GM19023 (cell line): ENCODE data around the gene DDX10.
"Not testable (repeated sequence)": the region's sequence is repeated elsewhere in the genome, so short reads cannot be mapped to it uniquely, and the experiment has no call there.

ENCODE experiments used
- ATAC-seq: cut with Tn5 transposase; IDR thresholded peaks from one replicate; pipeline ENCODE4 v1.9.1; 2021; ENCODE audit warnings: mild to moderate bottlenecking, moderate library complexity; ENCODE audit not compliant: unreplicated experiment

Gene DDX10

GRCh38 chr11:108664730-108665525, at the start of gene DDX10:
Gene DDX10, plus strand, starts transcription at chr11:108665069. Its CDS starts 85 bp downstream, at chr11:108665154.
- ATAC-seq: peak; percentile 90

- ATAC-seq: no peak
Observed at GRCh38 chr11:108616549-108616948, 48.3 kb upstream of the DDX10 start.

- no peak for ATAC-seq
Observed at GRCh38 chr11:108617055-108617454, 47.8 kb upstream of the DDX10 start.

- no peak for ATAC-seq
Observed at GRCh38 chr11:108618529-108618928, 46.3 kb upstream of the DDX10 start.

DNA sequence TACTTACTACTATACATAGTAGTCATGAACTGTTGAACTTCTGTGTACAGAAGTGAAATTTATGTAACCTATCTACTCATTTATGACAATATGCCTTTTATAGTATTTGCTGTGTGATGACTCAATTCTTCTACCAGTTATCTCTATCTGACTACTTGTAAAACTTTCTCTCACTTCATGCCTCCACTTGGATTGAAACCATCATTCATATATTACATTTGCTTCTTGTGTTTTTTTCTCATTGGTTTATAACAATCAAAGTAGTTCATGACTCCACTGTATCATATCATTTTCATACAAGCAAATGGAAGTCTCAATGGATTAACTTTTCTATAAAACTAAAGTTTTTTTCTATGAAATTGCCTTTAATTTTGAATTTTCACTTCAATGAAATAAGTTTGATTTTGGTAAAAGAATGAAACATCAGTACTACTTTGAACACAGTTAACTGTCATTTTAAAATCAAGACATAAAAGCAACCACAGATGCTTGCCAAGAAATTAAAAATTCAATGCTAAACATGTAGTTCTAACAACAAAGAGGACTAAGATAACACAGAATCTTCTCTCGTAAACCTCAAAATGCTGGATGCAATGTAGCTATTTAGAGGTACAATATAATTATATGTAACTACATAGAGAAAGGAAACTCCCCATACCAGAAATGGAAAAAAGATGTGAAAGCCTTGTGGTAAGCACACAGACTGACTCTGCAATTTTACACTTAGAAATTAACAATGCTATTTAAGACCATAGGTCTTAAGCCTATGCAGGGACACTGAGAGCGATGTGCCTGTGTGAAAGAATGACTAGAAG, 43.7 kb upstream of the DDX10 start:
- ATAC-seq: peak; percentile 92

- ATAC-seq: no peak
Observed at GRCh38 chr11:108622341-108622740, 42.5 kb upstream of the DDX10 start.

GRCh38 chr11:108624196-108624925, 40.5 kb upstream of the DDX10 start:
- no peak for ATAC-seq

- no peak for ATAC-seq
Observed at GRCh38 chr11:108628326-108628725, 36.5 kb upstream of the DDX10 start.

DNA sequence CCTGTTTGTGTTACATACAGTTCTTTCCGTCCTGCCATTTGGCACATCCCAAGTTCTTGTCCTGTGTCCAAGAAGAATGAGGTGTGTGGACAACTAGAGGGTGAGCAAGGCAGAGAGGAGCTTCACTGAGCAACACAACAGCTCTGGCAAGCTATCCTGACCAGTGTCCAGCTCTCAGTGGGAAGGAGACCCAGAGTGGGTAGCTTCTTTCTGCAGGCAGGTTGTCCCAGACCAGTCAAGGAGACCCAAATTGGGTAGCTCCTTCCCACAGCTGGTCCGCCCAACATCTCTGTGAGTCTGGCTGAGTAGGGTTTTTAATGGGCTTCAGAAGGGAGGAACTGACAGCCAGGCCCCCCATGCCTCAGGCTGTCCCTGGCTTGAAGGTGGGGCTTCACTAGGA, 36.1 kb upstream of the DDX10 start:
- no peak for ATAC-seq

- ATAC-seq: no peak
Observed at GRCh38 chr11:108629274-108629673, 35.6 kb upstream of the DDX10 start.

- no peak for ATAC-seq
Observed at GRCh38 chr11:108632041-108632704, 32.7 kb upstream of the DDX10 start.

DNA sequence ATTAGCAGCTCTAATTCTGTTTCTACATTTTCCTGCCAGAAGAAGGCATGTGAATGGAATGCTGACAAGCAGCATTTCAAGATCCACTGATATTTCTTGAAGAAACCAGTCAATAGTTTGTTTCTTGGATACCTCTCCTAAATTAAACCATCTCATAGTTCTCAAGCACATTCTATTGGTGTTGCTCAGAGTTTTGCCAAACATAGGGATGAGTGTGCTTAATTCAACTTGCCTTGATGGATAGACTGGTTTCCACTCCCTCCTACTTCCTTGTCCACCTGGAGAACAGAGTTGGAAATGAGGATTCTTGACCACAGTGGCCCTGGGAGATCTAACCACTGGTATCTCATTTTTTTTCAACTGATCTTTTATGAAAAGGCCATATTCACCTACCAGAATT, 29.8 kb upstream of the DDX10 start:
- ATAC-seq: no peak

- no peak for ATAC-seq
Observed at GRCh38 chr11:108636222-108636621, 28.6 kb upstream of the DDX10 start.

DNA sequence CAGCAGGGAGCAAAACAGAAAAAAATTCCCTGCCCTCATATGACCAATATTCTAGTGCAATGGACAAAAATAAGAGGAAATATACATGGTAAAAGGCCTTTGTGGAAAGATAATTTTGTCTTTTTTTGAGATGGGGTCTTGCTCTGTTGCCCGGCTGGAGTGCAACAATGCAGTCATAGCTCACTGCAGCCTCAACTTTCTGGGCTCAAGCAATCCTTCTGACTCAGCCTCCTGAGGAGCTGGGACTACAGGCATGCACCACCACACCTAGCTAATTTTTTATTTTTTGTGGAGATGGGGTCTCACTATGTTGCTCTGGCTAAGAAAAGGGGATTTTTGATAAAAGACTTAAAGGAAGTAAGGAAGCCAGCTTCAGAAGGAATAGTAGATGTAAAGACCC, 25.7 kb upstream of the DDX10 start:
- no peak for ATAC-seq

DNA sequence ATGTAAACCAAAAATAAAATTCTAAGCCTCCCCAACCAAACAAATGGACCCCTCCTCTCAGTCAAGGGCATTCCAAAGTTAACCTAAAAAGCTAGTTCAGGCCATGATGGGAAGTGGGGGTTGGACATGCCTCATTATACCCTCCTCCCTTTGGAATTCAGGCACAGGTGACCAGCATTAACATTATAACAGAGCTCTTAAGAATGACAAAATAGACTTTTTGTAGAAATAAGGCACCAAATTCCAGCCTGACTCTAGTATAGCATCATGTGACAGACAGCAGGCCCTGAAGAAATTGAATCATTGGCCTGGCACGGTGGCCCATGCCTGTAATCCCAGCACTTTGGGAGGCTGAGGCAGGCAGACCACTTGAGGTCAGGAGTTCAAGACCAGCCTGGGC, 23.1 kb upstream of the DDX10 start:
- ATAC-seq: not testable (repeated sequence)

DNA sequence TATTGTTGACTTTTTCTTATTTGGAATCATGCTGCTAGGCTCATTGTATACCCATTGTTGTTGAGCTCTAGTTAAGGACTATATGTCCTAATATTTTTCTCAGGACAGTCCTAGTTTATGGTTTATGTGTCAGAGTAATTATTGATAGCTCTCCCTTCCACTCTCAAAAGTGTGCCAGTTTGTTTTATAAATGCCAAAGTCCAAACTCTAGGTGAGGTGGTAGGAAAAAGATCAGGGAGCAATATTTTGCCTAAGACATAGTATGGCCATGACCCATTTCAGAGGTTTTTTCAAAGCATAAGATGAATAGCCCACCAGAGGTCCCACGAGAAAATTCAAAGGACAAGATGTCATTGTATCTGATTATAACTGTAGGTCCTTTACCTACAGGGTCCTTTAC, 20.9 kb upstream of the DDX10 start:
- no peak for ATAC-seq

- ATAC-seq: no peak
Observed at GRCh38 chr11:108645970-108646369, 18.9 kb upstream of the DDX10 start.

DNA sequence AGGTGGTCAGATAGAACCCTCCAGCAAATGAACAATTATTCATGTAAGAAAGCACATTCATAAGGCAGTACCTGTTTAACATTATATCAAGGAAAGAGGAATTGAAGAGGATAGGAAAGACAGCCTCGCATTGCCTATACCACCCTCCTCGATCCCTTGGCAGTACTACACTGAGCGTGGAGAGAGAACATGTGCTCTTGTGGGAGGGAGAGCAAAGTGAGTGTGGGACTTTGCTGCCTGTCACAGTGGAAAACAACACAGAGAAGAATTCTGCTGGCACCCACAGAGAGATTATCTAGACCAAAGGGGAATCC, 17.5 kb upstream of the DDX10 start:
- ATAC-seq: no peak

DNA sequence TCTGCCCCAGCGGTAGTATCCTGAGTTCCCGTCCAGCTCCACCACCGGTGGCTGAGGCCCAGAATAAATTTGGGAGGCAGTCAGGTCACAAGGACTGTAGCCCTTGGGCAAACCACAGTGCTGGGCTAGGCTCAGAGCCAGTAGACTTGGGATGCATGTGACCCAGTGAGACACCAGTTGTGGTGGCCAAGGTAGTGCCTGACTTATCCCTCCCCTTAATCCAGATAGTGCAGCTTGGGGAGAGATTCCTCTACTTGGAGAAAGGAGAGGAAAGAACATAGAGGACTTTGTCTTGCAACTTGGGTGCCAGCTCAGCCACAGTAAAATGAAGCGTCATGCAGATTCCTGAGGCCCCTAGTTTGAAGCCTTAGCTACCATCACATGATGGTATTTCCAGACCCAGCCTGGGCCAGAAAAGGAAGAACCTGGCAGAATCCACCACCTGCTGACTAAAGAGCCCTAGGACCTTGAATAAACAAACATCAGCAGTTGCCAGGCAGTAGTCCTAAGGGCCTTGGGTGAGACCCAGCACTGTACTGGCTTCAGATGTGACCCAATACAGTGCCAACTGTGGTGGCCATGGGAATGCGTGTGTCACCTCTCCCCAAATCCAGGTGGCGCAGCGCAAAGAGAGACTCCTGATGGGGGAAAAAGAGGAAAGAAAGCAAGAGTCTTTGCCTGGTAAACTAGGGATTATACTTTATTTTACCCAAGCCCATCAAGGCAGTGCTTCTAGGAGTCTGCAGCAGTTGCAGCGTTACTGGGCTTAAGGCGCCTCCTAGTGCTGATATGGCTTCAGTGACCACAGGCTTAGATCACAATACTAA, 17.0 kb upstream of the DDX10 start:
- peak; percentile 74 for ATAC-seq

GRCh38 chr11:108648528-108648885, 16.4 kb upstream of the DDX10 start:
- no peak for ATAC-seq
